PC-3 (cell line): ENCODE measurements around the gene TRIM37.

ENCODE experiments used
- CTCF ChIP-seq: fragments of 300-600 bp; sonication (generic); conservative IDR thresholded peaks from 2 replicates; pipeline ENCODE4 v1.5.1; 2017; ENCODE audit warnings: antibody characterized with exemption, low read depth, mild to moderate bottlenecking, low read length
- EZH2 ChIP-seq: fragments of 300-600 bp; sonication (generic); IDR thresholded peaks from one replicate; pipeline ENCODE4 v1.6.1; 2017; ENCODE audit warnings: antibody characterized with exemption, mild to moderate bottlenecking, low read length; ENCODE audit not compliant: unreplicated experiment

- no peak for TF ChIP-seq CTCF
- no peak for TF ChIP-seq EZH2
Observed at GRCh38 chr17:58944166-58944565, 162.5 kb downstream of the TRIM37 start.
